Uterus (tissue), 2 donors: ENCODE data around the gene PCLO.

Source experiments
- POLR2A ChIP-seq, 2 donors: fragments of 450-650 bp; IDR thresholded peaks; one replicate each; pipeline ENCODE4 v1.6.1; 2016; ENCODE audit warnings: antibody characterized with exemption in 2 of 2, mild to moderate bottlenecking in 1 of 2, moderate library complexity in 1 of 2
- TF ChIP-seq, protein P1 (sequence below), 4 experiments: fragments of 200-600 bp in 2 of 4; fragments of 450-650 bp in 2 of 4; sonication (generic) in 2 of 4; IDR thresholded peaks; one replicate each; pipeline ENCODE4 v1.5.1; 2016 to 2019; ENCODE audit warnings: antibody characterized with exemption in 4 of 4, mild to moderate bottlenecking in 2 of 4, moderate library complexity in 1 of 4

DNA sequence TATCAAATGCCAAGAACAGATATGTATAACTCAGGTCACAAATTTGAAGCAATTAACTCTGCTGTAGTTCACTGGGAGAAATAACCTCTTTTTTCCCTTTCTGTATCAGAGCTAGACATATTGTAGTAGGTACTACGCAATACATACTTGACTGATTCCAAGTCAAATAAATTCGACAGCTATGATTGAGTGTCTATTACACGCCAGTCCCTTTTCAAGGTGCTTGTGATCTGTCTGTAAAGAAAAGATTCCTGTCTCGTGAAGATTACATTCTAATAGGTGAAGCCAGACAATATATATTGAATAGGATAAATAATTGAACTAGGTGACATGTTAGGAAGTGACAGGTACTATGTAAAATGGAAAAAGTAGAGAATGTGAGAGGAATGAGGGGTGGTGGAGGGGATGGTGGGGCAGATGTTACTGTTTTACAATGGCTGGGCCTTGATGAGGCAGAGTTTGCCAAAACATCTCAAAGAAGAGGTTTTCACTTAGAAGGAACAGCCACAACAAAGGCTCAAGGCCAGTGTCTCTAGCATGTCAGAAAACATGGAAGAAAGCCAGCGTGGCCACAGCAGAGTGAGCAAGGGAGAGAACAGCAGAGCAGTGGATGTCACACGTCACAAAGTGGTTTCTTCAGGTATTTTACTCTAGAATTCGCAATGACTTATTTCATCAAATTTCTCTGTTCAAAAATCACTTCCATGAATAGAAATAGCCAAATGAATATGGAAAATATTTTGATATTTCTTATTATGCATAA, 436.5 kb downstream of the PCLO start:
- TF ChIP-seq, protein P1, sequence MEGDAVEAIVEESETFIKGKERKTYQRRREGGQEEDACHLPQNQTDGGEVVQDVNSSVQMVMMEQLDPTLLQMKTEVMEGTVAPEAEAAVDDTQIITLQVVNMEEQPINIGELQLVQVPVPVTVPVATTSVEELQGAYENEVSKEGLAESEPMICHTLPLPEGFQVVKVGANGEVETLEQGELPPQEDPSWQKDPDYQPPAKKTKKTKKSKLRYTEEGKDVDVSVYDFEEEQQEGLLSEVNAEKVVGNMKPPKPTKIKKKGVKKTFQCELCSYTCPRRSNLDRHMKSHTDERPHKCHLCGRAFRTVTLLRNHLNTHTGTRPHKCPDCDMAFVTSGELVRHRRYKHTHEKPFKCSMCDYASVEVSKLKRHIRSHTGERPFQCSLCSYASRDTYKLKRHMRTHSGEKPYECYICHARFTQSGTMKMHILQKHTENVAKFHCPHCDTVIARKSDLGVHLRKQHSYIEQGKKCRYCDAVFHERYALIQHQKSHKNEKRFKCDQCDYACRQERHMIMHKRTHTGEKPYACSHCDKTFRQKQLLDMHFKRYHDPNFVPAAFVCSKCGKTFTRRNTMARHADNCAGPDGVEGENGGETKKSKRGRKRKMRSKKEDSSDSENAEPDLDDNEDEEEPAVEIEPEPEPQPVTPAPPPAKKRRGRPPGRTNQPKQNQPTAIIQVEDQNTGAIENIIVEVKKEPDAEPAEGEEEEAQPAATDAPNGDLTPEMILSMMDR (IDR thresholded peaks at IDR 0.05) = no peak
- TF ChIP-seq POLR2A (IDR thresholded peaks at IDR 0.05) = no peak
